ENCODE measurements around the gene AFF3. TPM values are rescaled to one million over a fixed set of nuclear protein-coding genes. Genes with fewer than 3 reads are reported as not detected.

Gene AFF3
- total RNA-seq, 1 experiment from 2014 or later = not detected

- no TSS peak for BruUV-seq (replicated peaks)
- H3K4me1 ChIP-seq (ENCODE audit: insufficient read depth, low read length, poor library complexity, severe bottlenecking) = no peaks in the 10 kb centered on the region
- DNase-seq (ENCODE audit: low spot score) = no peak
- H3K36me3 ChIP-seq (ENCODE audit: insufficient read depth, low read length, poor library complexity, severe bottlenecking) = no peaks in the 10 kb centered on the region
- no peaks in the 10 kb centered on the region for H3K9me3 ChIP-seq (ENCODE audit: low read depth, low read length, poor library complexity, severe bottlenecking)
- H3K4me3 ChIP-seq (ENCODE audit: low read depth, low read length, poor library complexity, severe bottlenecking) = no peak overlapping the region
- H3K27ac ChIP-seq (ENCODE audit: low read depth, low read length, poor library complexity, severe bottlenecking) = no peak overlapping the region
- peaks cover 41% of the 10 kb centered on the region for H3K27me3 ChIP-seq (replicated peaks; ENCODE audit: insufficient read depth, low read depth, low read length, poor library complexity)
- ChIA-PET POLR2A (ENCODE audit: low non-redundant PET) (no interaction called here), CTCF (no interaction called here)
- TF ChIP-seq CTCF (conservative IDR thresholded peaks at IDR 0.05; ENCODE audit: low read depth, low read length) (no peak), EZH2 (IDR thresholded peaks at IDR 0.05; ENCODE audit: borderline replicate concordance, low read depth, low read length, poor library complexity, severe bottlenecking) (no peak)
- intact Hi-C loops (cut with micrococcal nuclease; ENCODE audit: unreplicated experiment) = no loop called here
Observed at GRCh38 chr2:99569386-99569785, 573.0 kb downstream of the AFF3 start.

GRCh38 chr2:99565227-99565626, 577.2 kb downstream of the AFF3 start:
- CTCF ChIA-PET = no interaction called here
- intact Hi-C loops (cut with micrococcal nuclease; ENCODE audit: unreplicated experiment) = no loop called here
- peaks cover 54% of the 10 kb centered on the region for H3K27me3 ChIP-seq (replicated peaks; ENCODE audit: insufficient read depth, low read depth, low read length, poor library complexity)
- H3K36me3 ChIP-seq (ENCODE audit: insufficient read depth, low read length, poor library complexity, severe bottlenecking) = no peaks in the 10 kb centered on the region
- POLR2A ChIA-PET (ENCODE audit: low non-redundant PET) = no interaction called here
- TF ChIP-seq EZH2 (IDR thresholded peaks at IDR 0.05; ENCODE audit: borderline replicate concordance, low read depth, low read length, poor library complexity, severe bottlenecking) (no peak), CTCF (conservative IDR thresholded peaks at IDR 0.05; ENCODE audit: low read depth, low read length) (no peak)
- H3K27ac ChIP-seq (ENCODE audit: low read depth, low read length, poor library complexity, severe bottlenecking) = no peak overlapping the region
- DNase-seq (ENCODE audit: low spot score) = no peak
- no TSS peak for BruUV-seq (replicated peaks)
- H3K4me3 ChIP-seq (ENCODE audit: low read depth, low read length, poor library complexity, severe bottlenecking) = no peak overlapping the region
- H3K4me1 ChIP-seq (ENCODE audit: insufficient read depth, low read length, poor library complexity, severe bottlenecking) = no peaks in the 10 kb centered on the region
- H3K9me3 ChIP-seq (ENCODE audit: low read depth, low read length, poor library complexity, severe bottlenecking) = no peaks in the 10 kb centered on the region

GRCh38 chr2:99562516-99562915, 579.9 kb downstream of the AFF3 start:
- no peak for TF ChIP-seq CTCF (conservative IDR thresholded peaks at IDR 0.05; ENCODE audit: low read depth, low read length)
- TF ChIP-seq EZH2 (IDR thresholded peaks at IDR 0.05; ENCODE audit: borderline replicate concordance, low read depth, low read length, poor library complexity, severe bottlenecking) = no peak
- no peak overlapping the region for H3K27ac ChIP-seq (ENCODE audit: low read depth, low read length, poor library complexity, severe bottlenecking)
- POLR2A ChIA-PET (ENCODE audit: low non-redundant PET) = no interaction called here
- no peak for DNase-seq (ENCODE audit: low spot score)
- CTCF ChIA-PET = no interaction called here
- no peaks in the 10 kb centered on the region for H3K9me3 ChIP-seq (ENCODE audit: low read depth, low read length, poor library complexity, severe bottlenecking)
- BruUV-seq (replicated peaks) = no TSS peak
- intact Hi-C loops (cut with micrococcal nuclease; ENCODE audit: unreplicated experiment) = loop anchor here (5.0 kb wide), 1 partner anchor 820 kb away; no protein-coding TSS in a partner anchor
- H3K27me3 ChIP-seq (replicated peaks; ENCODE audit: insufficient read depth, low read depth, low read length, poor library complexity) = peaks cover 57% of the 10 kb centered on the region
- H3K4me3 ChIP-seq (ENCODE audit: low read depth, low read length, poor library complexity, severe bottlenecking) = no peak overlapping the region
- H3K4me1 ChIP-seq (ENCODE audit: insufficient read depth, low read length, poor library complexity, severe bottlenecking) = no peaks in the 10 kb centered on the region
- H3K36me3 ChIP-seq (ENCODE audit: insufficient read depth, low read length, poor library complexity, severe bottlenecking) = no peaks in the 10 kb centered on the region

Data from A673 (cell line).